NCI-H748 (cell line): Measurements from ENCODE around the gene EOMES.

ENCODE experiments used
- DNase-seq: peaks from one replicate; lab custom pipeline; 2025; ENCODE audit not compliant: unreplicated experiment; lab: John Stamatoyannopoulos, UW

Gene EOMES

DNA sequence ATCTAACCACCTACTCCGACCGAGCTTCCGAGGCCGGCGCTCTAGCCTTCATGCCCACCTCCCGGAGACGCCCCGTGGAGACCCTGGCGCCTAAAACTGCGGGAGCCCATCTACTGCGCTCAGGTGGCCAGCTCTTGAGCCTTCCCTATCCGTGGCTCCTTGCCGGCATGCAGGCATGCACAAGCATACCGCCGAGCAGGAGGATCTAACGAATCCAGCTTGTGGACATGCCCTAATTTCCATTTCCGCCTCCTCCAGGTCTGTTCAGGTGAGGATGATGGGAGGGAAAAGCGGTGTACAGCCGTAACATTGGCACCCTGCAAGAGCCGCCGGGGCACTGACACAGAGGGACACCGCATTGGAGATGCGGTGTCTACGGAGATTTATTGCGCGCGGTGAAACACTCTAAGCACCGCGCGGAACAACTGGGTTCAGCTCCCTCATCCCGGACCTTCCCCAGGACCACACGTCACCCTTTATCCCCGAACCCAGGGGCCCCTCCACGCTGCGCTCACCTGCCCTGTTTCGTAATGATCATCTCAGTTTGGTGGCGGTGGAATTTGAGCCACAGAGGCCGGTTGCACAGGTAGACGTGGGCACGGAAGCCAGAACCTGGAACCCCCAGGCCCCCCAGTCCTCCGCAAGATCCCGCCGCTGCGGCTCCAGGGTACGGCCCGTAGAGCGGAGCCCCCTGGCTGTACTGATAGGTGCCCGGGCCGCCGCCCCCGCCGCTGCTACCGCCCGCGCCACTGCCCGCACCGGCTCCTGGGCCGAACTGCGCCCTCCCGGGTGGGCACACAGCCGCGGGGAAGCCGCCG, 1.0 kb downstream of the EOMES start:
- DNase-seq = peak; percentile 61

DNA sequence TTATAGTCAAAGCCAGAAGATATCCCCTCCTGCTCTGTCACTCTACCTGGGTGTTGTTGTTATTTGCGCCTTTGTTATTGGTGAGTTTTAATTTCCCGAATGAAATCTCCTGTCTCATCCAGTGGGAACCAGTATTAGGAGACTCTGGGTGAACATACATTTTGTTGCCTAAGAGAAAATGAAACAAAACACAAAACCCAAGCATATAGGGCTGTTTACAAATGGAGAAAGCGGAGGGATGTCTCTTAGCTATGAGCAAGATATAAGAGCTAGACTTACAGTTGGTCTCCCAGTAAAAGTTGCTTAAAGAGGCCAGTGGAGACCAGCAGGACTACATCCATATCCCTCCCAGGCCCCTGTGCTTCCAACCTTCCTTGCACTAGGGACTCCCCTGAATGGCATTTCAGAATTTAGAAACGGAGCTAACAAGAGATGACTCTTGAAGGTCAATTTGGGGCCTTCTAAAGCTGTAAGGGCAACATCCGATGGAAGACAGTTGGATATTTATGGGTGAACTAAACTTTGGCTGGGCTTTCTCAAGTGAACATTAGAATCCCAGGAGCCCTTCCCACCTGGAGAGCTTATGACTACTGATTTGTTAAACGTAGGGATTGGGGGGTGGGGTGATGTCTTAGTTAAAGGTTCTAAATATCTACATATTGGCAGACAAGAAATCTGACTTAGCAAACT, 2.7 kb downstream of the EOMES start:
- no peak for DNase-seq

DNA sequence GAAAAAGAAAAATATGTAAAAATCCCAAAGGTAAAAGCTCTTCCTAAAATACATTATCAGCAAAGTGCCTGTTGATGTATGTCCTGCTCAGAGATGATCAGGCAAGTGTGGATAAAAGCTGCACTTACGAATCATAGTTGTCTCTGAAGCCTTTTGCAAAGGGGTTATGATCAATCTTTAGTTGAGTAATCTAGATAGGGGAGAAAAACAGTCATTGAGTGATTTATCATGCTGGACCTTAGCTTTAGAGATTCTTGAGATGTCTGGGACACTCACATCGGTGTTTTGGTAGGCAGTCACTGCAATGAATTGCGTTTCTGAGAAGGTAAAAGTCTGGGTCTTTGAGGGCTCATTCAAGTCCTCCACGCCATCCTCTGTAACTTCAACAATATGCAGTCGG, 3.7 kb downstream of the EOMES start:
- DNase-seq = no peak

DNA sequence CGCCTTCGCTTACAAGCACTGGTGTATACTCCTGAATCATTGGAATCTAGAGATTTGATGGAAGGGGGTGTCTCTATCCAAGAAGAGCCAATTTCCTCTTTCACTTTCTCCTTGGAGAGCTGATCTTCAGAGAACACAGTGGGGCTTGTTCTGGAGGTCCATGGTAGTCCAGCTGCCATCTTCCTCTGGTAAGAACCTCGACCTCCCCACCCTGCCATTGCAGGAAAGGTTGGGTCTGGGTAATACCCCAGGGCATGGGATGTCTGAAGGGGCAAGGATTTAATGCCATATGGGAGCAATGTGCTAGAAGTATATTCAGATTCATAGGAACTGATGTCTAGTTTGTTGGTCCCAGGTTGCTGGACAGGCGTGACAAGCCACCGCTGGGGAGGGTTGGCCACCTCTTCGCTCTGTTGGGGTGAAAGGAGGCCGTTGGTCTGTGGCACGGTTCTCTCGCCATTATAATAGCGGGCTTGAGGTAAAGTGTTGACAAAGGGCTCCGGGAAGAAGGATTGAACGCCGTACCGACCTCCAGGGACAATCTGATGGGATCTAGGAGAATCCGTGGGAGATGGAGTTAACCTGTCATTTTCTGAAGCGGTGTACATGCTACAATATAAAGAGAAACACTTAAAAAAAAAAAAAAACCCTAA, 4.8 kb downstream of the EOMES start:
- no peak for DNase-seq

DNA sequence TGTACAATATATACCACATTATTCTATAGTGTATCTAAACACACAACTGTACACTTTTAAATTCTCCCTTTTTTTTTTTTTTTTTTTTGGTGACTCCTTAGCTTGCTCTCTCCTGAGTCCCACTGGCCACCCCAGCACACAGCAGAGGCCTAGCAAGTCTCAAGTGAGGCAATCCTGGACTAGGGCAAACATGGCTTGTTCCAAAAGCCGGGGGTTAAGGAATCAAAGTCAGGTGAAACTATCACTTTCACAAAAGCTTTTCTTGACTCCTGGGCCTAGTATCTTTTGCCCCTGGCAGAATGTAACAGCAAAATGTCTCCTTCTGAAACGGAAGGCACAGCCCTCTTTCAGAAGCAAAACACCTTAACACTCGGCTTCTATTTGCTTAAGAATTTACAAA, 5.8 kb downstream of the EOMES start:
- no peak for DNase-seq

DNA sequence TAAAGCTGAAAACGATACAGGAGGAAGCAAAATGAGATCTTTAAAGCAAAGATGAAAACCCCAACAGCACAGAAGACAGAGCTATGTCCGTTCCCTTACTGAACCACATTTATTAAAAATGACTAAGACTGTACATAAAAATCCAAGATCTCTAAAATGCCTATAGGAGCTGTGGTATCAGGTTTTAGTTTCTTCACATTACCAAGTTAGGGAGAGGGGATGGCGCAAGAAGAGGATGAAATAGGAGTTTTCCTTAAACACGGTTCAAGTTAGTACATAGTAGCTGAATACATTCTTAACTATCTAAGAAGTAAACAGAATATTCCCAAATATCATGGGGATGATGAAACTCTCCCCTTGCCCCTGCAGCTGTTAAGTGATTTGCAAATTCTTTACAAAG, 6.3 kb downstream of the EOMES start:
- no peak for DNase-seq

DNA sequence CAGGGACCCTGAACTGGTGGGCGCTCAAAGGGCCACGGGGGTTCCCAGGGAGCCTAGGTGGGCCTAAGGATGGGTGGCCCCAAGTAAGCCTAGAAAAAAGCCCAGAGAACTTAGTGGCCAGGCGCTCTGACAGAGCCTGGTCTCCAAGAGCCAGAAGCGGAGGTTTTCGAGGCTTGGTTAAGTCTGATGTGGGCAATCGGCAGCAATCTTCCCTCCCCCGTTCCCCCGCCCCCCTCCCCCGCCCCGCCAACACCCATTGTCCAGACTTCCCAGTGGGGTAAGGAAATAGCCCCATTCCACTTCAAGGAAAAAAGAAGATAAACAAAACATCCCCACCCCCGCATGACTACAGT, 6.7 kb downstream of the EOMES start:
- no peak for DNase-seq

DNA sequence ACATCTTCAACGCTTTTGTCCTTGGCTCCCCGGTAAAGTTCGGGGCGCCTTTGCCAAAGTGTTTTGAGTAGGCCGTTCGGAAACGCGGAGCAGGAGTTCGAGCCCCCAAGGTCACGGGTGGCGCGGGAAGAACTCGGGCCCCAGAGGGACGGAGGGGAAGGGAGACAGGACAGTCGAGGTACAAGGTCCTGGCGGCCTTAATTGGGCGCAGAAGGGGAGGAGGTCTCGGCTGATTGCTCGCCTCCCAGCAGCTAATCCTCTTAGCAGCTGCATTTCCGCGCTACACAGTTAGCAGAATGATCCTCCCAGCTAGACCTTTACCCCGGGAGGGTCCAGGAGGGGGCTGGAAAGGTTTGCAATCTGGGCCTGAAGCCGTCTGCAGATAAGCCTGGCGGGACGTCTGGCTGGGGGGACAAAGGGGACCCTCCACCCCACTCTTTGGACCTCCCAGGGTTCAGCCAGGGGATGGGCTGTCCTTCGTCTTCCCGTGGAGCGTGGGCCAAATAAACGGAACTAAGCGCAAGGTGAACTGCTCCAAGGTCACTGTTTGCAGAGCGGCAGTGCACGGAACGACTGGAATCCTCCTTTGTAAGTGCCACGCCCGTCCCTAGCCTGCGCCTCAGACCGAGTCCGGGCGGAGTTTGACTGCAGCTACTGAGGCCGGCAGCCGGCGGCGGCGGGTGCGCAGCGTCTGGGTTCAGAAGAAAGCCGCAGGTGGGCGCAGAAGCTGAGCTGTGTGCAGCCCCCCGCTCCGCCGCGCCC, 7.2 kb downstream of the EOMES start:
- DNase-seq = peak; percentile 69

DNA sequence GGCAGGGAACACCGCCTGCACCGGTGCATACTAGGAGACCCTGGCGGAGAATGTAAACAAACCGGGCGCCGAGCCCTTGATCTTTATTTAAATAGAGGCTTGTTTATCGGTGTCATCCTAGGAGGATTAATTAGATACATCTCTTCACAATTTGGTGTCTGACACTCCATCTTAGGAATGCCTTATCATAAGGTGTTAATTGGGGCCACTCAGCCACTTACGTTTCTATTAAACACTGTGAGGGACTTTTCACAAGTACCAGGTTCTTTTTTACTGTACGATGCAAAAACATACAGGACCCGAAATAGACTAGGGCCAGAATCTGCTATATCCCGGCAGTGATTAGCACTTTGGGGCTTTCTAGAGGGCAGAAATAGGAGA, 8.0 kb downstream of the EOMES start:
- peak; percentile 39 for DNase-seq

DNA sequence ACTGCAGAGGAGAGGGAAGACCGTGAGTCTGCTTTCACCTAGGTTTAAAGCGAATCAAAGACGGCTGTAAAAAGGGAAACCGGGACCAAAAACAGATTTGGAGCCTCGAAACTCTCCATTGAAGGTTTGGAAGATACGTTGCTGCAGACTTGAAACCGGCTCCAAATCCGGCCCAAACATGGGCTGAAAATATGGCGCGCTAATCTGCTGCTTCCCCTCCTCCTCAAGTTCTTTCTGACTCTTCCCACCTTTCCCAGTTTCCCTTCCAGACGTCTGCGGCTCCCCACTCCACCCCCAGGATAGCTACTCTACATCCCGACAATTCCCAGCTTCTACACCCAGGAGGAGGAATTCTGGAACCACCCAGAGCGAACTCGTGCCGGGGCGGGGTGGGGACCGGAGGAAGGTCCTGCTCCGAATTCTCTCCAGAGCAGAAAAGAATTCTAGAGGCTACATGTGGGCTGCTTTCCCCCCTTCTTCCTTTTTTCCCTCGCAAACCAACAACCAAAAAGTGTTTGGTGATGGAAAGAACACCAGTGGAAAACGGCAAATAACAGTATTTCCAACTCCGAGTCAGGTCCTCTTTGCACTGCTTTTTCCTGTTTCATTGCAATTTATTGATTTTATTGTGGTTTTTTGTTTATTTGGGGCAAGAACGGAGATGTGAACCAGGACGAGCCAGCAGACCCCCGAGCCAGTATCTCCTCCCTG, 8.5 kb downstream of the EOMES start:
- no peak for DNase-seq

DNA sequence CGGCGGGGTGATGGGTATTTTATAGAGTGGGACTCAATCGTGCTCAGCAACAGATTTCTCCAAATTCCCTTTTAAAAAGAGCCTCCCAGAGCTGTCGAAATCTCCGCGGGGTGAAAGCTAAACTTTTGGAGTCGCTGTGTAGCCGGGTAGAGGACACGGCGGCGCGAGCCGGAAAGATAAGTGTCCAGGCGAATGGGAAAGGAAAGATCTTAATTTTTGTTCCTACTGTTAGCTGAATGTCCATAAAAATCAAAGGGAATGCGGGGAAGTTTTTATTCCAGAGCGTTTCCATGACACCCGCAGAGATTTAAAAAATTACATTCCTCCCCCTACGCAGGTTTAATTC, 9.1 kb downstream of the EOMES start:
- DNase-seq = no peak

DNA sequence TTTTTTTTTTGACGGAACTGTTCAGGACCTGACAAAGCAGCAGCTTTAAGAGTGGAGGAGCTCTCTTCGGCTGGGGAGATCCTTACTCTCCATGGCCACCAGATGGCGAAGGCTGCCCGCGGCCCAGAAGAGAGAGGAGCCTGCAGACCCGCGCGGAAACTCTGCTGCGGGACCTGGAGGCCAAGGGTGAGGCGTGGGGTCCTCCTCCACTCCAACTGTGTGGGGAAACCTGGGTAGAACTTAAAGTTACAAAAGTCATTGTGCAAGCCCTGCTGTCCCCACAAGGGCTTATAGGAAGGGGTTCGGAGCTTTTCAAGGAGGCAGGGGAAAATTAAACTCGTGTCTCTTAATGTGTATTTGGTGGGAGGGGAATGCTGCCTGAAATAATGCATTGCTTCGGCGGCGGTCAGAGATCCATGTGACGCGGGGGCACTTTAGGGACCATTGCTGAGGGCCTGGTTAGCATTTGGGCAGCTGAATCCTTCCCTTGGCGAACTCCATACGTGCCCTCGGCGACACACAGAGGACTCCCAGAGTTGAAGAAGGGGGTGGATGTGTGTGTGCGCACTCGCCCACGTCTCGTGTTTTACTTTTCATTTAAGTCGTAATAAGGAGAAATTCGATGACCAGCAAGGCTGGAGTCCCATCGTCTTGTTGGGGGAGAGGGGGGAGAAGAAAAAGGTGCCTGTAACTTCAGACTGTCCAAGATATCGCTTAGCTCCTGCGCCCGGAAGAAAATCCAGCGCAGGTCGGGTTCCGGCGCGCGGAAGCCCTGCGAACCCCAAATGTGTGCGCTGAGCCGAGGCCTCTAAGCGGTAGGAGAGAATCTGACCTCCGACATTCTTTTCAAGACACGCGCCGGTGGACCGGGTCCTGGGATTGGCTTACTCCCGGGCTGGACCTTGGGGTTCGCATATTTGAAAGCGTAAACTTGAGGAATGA, 9.7 kb downstream of the EOMES start:
- DNase-seq = peak; percentile 59

DNA sequence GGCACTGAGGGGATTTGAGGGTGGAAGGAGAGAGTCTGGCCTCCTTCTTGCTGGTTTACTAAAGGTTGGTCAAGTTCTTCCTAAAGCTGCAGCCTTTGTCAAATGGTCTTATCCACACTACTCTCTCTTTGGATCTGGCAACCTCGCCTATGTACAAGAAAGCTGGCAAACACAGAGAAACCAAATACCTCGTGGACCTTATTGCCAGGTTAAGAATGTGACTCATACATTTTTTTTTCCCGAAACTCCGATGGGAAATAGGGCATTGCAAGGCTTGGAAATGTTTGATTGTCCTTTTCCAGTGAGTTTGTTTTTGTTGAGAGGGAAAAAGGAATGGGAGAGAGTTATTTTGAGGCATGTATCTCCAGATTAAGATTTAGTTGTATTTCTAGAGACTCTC, 13.9 kb downstream of the EOMES start:
- no peak for DNase-seq

DNA sequence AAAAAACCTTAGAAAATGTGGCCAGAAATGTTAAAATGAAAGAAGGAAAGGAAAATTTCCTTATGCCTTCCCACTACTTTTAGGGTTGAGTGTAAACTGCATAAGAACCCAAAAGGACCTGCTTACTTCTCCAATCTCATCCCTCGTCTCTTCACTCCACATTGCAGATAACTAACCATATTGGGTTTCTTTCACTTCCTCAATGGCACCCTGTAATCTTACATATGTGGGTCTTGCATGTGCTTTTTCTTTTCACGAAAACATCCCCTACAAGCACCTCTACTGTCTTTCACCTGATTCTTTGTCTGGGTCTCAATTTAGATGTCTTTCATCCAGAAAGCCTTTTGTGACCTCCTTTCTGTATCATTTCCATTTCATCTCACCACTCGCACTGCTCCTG, 23.1 kb downstream of the EOMES start:
- DNase-seq = no peak

DNA sequence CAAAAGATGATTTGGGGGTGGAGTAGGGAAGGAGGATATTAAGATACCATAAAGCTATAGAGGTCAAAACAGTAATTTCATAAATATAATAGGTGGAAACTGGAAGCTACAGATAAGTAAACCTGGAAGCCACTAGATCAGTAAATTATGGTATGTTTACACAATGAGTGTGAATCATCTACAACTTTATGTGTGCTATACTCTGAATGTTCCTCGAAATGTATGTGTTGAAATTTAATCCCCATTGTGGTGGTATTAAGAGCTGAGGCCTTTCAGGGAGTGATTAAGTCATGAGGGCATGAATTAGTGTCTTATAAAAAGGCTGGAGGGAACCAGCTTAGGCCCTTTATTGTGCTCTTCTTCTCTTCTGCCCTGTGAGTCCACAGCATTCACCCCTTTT, 25.2 kb downstream of the EOMES start:
- DNase-seq = no peak

DNA sequence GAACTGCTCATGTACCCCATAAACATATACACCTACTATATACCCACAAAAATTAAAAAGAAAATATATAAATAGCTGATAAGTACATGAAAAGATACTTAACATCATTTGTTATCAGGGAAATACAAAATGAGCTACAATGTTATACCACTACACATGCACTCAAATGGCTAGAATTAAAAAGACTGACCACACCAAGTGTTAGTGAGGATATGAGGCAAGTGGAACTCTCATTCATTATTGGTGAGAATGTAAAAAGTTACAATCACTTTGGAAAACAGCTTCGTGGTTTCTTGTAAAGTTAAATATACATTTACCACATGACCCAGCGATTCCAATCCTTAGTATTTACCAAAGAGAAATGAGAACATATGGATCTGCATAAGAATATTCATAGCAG, 26.5 kb downstream of the EOMES start:
- DNase-seq = no peak

DNA sequence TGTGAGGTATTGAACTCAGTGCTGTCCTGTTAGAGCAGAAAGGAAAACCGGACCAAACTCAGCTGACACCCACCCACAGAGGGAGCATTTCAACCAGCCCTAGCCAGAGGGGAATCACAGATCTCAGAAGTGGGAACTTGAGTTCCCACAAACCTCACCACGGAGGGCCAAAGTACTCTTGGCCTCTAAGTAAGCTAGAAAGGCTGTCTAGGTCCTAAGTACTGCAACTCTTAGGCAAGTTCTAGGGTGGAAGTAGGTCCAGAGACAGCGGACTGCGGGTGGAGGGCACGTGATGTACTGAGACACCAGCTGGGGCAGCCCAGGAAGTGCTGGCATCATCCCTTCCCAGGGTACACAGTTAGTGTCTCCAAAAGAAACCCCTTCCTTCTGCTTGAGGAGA, 34.1 kb downstream of the EOMES start:
- DNase-seq = no peak

DNA sequence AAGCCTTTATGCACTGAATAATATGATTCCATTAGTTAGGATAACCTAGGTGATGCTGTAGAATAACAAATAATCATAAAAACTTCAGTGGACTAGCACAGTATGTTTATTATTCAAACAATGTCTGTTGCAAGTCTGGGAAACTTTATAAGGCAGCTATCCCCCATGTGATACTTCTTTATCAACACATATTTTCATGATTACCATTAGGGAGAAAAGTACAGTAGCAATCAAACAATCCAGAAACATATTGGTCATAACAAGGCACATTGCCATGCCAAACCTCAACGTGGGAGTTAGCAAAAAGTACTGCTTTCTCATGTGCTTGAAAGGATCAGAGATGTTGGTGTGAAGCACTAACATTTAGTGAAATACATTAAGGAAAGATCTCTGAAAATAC, 35.5 kb downstream of the EOMES start:
- DNase-seq = no peak

DNA sequence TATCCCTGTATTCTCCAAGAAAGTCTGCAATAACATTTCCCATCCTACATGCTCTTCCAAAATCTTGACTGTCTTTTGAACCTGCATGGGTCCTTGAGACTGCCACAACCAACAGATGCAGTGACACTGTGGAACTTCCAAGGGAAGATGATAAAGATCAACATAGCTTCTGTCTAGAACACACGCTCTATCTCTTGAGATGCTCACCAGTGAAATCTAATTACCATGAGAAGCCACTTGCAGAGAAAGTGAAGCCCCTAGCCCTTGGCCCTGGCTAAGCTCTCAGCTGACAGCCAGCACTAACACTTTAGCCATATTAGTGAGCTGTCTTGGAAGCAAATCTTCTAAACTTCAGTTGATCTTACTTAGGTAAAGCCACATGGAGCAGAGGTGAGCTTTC, 36.6 kb downstream of the EOMES start:
- no peak for DNase-seq

DNA sequence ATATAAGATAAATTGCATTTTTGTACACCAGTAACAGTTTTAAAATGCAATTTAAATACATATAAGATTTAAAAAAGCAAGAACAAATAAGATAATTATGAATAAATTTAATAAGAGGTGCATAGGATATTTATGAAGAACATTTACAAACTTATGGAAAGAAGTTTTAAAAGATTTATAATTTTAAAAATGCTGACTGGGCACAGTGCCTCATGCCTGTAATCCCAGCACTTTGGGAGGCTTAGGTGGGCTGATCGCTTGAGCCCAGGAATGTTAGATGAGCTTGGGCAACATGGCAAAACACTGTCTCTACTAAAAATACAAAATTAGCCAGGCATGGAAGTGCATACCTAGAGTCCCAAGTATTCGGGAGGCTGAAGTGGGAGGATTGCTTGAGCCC, 37.8 kb downstream of the EOMES start:
- no peak for DNase-seq
